GM12801 (cell line): ENCODE measurements around the gene NAT14.

Source experiments
- CTCF ChIP-seq: IDR thresholded peaks from one replicate; pipeline ENCODE4 v1.5.1; 2011; ENCODE audit warnings: control low read depth; ENCODE audit not compliant: insufficient read length; ENCODE audit errors: extremely low read depth

The NAT14 gene

DNA sequence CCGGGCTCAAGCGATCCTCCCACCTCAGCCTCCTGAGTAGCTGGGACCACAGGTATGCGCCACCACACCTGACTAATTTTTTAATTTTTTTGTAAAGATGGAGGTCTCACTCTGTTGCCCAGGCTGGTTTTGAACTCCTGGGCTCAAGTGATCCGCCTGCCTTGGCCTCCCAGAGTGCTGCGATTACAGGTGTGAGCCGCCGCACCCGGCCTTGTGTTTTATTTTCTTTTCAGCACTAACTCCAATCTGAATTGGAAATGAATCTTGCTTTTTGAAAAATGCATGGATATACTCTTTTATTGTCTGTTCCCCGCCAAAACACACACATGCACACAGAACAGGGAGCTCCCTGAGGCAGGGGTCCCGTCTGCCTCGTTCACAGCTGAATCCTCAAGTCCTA is 22.3 kb upstream of the NAT14 start:
- no peak for TF ChIP-seq CTCF

- TF ChIP-seq CTCF: no peak
Measured at GRCh38 chr19:55463583-55464031, 21.4 kb upstream of the NAT14 start.

DNA sequence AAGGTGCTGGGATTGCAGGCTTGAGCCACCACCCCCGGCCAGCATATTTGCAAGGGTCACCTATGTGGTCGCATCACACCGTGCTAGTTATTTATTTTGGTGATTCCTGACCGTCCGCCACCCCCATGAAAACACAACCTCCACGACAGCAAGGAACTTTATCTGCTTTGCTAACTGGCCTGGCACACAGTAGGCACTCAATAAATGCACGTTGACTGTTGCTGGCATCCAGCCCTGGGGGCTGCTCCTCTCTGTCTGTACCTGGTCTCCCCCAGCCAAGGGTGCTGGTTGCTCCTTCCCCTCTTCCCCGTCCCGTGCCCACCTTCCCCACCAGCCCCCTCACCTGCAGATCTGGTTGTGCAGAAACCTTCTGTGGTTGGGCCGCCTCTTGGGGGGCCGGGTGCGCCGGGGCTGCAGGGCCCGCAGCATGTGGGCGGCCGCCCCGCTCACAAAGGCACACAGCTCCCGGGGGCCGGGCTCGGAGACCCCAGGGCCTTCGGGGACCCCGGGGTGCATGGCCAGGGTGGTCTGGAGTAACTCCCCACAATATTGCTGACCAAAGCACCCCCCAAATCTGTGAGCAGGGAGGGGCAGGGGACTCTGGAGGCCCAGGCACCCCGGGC is 20.8 kb upstream of the NAT14 start:
- TF ChIP-seq CTCF: no peak

GRCh38 chr19:55464662-55465054 is 20.3 kb upstream of the NAT14 start, which contains the start of gene C19orf85:
TSS of gene C19orf85 (minus strand) at chr19:55464751. CDS start at chr19:55464554, 197 bp downstream.
- TF ChIP-seq CTCF: no peak

DNA sequence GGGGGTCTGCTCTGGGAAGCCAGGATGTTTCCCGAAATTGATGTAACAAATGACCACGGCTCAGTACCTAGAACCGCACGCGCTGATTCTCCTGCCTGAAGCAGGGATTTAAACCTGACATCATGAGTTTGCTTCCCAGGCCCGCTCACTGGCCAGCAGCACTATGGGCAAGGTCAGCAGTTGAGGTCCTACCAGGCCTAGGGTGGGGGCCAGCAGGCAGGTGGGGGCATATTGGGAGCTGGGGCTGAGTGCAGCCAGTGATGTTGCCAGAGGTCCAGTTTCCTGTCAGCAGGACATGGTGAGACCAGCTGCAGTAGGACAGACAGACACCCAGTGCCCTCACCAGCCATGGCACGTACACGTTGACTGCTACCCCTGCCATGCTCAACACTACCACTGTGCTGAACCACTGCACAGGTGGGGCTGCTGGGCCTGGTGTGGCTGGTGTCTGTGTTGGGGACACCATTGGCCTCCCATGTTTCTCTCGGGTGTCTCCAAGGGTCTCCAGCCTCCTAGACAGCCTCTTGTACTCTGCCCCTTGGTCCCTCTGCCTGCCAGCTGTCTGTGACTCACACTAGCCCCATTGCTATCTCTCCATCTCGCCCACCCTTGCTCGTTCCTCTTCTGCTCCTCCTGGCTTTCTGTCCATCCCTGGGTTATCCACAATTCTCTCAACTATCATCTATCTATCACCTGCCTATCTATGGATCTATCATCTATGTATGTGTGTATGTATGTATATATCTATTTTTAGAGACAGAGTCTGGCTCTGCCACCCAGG is 19.3 kb upstream of the NAT14 start:
- TF ChIP-seq CTCF: no peak

- no peak for TF ChIP-seq CTCF
Measured at GRCh38 chr19:55466241-55466614, 18.8 kb upstream of the NAT14 start.

DNA sequence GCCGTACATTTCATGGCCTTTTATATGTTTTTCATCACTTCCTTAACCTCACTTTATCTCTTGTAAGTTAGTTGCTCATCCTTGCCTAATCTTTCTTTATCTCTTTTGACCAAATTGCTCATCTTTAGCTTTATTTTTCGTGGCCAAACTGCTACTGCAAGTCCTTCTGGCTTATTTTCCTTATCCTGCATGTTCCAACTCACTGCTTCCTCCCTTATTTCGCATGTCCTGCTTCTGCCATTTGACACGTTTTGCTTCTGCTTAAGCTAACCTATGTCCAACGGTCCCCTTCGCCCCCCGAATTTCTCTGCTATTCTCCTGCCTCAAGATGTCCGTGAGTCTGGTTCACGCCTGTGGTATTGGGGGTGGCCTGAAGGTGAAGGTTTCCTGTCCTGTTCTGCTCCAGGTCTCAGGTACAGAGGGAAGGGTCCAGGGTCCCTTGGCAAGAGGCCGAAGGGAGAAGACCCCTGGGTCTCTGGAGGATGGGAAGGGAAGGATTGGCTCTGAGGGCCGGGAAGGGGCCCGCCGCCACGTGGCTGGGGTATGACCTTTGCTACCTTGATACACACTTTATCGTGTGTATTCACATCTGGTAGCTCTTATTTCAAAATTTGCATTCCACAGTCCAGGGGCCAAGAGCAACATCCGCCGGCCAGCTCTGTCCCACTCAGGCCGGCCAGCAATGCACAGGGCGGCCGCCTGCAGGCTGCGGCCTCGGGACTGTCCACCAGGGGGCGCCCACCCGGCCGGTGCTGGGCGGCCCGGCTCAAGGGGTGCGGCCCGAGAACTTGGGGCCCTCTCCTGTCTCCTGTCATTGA is 17.5 kb upstream of the NAT14 start:
- no peak for TF ChIP-seq CTCF
